ENCODE data around the gene MLLT3.

MLLT3 gene

GRCh38 chr9:20557890-20558565 lies 64.3 kb downstream of the MLLT3 start:
- no peak for DNase-seq (ENCODE audit: low read depth)

DNA sequence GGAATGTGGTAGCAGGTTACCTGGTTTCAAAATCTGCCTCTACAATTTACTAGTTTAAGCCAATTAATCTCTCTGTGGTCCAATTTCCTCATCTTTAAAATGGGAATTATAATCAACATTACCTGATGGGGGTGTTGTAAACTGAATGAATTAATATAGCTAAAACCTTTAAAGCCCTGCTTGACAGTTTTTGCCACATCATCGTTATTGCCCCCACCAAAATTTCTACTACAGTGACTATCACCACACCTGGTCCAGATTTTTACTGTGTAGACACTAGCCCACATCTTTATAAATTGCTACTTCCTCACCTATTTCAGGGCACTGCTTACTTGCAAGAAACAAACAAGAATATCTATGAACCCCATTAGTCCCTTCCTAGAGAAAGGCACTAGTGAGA lies 65.0 kb downstream of the MLLT3 start:
- no peak for DNase-seq (ENCODE audit: low read depth)

- no peak for DNase-seq (ENCODE audit: low read depth)
These were observed 68.6 kb downstream of the MLLT3 start for GRCh38 chr9:20553558-20554149.

DNA sequence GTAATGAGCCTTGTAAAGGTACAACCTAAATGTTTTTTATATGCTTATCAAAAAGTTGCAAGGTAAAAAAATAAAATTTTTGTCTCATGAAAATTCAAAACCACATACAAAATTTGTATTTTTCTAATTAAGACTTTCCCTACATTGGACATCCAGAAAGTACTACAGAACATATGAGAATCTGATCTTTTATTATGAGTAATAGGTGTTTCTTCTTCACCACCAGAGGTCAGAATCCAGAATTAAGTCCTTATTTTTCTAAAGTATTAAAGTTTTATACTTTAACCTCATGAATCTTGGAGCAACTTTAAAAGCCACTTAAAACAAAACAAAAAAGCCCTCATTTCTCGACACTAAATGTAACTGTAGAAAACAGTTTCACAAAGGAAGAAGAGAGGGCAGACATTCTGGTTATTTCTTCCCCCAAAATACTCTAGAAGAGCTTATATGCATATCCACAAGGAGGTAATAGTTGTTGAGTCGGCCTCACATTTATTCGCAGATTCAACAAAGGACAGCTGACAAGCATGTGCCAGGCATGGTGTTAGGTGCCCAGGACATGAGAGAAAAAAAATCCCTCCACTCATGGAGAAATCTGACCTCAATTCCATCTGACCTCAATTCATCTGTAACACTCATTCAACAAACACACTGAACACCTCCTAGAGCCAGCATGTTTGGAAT lies 69.3 kb downstream of the MLLT3 start:
- DNase-seq (ENCODE audit: low read depth): no peak

DNA sequence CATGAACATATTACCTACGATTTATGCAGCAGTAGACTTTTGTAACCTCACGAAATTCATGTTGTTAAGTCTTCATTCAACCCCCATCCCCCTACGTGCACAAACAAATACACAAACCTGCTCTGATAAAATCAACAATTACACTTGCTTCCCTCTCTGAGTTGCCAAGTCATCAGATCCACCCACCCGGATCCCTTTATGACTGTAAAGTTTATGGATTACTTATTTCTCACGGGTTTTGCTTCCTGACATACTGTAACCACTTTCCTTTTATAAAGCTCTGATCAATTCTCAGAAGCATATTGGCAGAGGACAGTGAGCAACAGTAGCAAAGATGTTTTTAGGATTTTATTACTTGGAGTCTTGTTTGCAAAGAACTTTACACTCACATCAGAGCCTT lies 70.5 kb downstream of the MLLT3 start:
- DNase-seq (ENCODE audit: low read depth): no peak

GRCh38 chr9:20551236-20551635 lies 71.1 kb downstream of the MLLT3 start:
- no peak for DNase-seq (ENCODE audit: low read depth)

GRCh38 chr9:20550326-20550725 lies 72.0 kb downstream of the MLLT3 start:
- DNase-seq (ENCODE audit: low read depth): no peak

DNA sequence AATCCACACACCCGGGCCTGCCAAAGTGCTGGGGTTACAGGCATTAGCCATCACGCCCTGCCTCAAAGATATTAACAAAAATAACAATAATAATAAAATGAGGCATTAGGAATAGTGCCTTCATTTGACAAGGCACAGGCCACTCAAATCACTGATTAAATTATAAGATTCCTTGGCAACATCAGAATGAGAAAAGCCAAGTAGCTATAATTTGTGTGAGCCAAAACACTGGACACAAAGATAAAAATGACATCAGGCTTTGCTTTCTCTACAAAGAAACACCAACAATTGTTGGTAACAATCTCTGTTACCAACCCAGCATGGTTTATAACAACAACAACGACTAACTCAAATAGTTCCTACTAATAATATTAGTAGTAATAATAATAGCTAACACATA lies 73.2 kb downstream of the MLLT3 start:
- no peak for DNase-seq (ENCODE audit: low read depth)

DNA sequence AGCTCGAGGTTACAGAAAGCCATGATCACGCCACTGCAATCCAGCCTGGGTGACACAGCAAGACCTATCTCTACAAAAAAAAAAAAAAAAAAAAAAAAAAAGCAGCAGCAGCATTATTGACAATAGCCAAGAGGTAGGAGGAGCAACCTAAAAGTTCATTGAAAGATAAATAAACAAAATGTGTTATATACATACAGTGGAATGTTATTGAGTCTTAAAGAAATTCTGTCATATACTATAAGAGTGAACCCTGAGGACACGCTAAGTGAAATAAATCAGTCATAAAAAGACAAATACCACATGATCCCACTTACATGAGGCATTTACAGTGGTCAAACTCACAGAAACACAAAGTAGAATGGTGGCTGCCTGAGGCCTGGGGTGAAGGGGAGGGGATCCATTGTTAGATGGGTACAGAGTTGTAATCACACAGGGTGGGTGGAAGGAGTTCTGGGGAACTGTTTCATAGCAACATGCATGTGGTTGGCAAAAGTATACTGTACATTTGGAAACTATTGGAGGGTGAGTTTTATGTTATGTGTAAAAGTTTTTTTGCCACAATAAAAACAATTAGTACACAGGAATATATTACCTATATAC lies 77.2 kb downstream of the MLLT3 start:
- DNase-seq (ENCODE audit: low read depth): no peak

- no peak for DNase-seq (ENCODE audit: low read depth)
These were observed 82.0 kb downstream of the MLLT3 start for GRCh38 chr9:20540169-20540863.

- DNase-seq (ENCODE audit: low read depth): no peak
These were observed 83.3 kb downstream of the MLLT3 start for GRCh38 chr9:20538956-20539355.

DNA sequence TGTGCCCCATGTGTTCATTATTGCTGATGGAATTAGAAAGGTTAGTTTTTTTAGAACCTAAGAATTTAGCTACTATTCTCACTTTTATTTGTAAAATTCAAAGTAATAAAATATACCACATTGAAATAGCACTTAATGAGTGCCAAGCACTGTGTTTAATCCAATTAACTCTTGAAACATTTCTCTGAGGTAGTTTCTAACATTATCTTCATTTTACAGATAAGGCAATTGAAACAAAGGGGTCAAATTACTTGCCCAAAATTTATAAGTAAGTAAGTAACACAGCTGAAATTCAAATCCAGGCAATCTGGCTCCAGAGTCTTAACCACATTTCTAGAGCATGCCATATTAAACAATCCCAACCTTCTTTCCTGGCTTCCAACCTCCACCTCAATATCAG lies 84.2 kb downstream of the MLLT3 start:
- no peak for DNase-seq (ENCODE audit: low read depth)

- DNase-seq (ENCODE audit: low read depth): no peak
These were observed 85.0 kb downstream of the MLLT3 start for GRCh38 chr9:20537294-20537693.

- no peak for DNase-seq (ENCODE audit: low read depth)
These were observed 89.7 kb downstream of the MLLT3 start for GRCh38 chr9:20532584-20532983.

- no peak for DNase-seq (ENCODE audit: low read depth)
These were observed 92.5 kb downstream of the MLLT3 start for GRCh38 chr9:20529837-20530236.

DNA sequence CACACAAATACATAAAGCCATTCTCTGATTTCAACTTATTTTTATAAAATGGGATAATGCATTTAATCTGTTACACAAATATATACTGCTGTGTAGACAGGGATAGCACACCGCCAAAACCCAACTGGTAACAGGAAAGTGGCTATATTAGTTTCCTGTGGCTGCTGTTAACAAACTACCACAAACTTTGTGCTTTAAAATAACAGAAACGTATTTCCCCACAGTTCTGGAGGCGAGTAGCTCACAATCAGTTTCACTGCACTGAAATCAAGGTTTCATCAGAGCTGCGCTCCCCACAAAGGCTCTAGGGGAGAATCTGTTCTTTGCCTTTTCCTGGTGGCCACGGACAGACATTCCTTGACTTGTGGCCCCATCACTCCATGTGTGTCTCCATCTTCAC lies 94.0 kb downstream of the MLLT3 start:
- DNase-seq (ENCODE audit: low read depth): no peak

DNA sequence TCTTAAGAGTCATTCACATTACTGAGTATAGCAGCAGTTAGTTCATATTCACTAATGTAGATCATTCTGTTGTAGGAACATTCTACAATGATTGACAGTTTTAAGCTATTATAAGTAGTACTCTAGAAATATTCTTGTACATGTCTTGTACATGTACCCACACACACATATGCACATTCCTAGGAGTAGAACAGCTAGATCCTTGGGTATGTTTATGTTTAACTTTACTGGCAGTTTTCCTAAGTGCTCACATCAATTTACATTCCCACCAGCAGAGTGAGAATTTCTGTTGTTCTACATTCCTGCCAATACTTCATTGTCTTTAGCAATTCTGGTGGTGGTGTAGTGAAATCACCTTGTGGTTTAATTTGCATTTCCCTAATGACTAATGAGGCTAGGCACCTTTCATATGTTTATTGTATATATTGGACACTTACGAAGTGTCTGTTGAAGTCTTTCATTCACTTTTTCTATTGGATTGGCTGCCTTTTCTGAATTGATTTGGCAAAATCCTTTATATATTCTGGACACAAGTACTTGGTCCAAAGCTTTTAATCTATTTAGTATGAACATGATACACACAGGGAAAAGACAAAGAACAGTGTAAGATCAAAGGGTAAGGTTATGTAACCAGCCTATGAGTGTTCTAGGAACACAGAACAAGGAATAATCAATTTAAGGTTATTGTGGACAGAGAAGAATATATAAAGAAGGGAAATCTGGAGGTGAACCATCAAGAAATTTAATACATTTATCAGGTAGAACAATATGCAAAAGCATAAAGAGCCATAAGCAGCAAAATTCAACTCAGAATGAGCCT lies 95.6 kb downstream of the MLLT3 start:
- no peak for DNase-seq (ENCODE audit: low read depth)

- no peak for DNase-seq (ENCODE audit: low read depth)
These were observed 97.5 kb downstream of the MLLT3 start for GRCh38 chr9:20524776-20525175.

DNA sequence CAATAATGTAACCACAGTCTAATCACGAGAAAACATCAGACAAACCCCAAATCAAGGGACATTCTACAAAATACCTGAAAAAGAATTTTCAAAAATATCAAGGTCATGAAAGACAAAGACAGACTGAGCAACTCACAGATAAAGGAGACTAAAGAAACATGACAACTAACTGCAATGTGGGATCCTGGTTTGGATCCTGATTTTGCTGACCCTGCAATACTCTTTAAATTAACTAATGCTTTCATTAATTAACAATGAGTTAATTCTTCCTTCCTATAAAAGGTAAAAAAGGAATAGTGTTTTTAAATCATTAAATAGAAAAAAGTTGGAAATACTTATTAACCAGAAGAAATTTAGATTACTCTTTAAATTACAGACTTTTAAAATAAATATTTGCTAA lies 103.6 kb downstream of the MLLT3 start:
- no peak for DNase-seq (ENCODE audit: low read depth)

DNA sequence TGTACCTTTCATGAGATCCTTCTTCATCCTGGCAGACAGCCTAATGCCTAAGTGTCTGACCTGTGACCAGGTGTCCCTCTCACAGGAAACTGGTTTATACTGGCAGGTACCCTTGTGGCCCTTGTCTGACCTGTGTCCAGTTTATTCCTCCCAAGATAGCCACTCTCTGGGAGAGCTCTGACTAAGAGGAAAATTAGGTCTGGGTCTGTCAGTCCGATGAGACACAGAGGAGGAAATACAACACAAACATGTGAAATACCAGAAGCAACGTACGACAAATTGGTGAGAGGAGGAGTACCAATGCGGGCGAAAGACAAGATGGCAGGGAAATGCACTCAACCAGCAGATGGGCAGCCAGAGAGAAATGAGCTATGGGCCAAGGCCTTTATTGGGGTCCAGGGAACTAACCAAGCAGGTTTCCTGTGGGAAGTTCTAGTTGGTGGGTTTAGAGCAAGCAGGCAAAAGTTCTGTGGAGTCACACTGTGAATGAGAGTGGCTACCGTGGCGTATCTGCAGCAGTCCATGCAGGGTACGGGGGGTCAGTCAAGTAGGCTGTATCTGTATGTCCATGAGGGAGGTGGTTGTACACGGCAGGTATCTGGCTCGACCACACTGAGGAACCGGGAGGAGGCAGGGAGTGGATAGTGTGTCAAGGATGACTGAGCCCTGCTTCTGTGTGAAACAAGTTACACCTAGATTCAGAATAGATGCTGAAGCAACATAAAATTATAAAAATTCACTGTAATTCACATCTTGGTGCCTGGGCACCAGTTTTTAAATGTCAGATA lies 109.0 kb downstream of the MLLT3 start:
- no peak for DNase-seq (ENCODE audit: low read depth)

- no peak for DNase-seq (ENCODE audit: low read depth)
These were observed 109.7 kb downstream of the MLLT3 start for GRCh38 chr9:20512636-20513035.

Measured in activated T-helper 9 cell treated with anti-CD3 and anti-CD28 coated beads, Interleukin-2, amount 50 U/mL, for 16 hours (primary cell).